CMK (cell line): ENCODE measurements around the gene ATRN.

Experiments
- DNase-seq: peaks from one replicate; pipeline ENCODE4 v3.0.0-alpha.2; 2010; ENCODE audit warnings: low read depth

Gene ATRN

GRCh38 chr20:3697588-3698305 is 226.9 kb downstream of the ATRN start:
- DNase-seq = no peak

GRCh38 chr20:3698591-3699001 is 227.8 kb downstream of the ATRN start:
- no peak for DNase-seq

- DNase-seq = no peak
Measured at GRCh38 chr20:3699037-3699436, 228.2 kb downstream of the ATRN start.
